Kidney epithelial cell (primary cell): ENCODE results near the gene SEC61G. TPM values are rescaled to one million over a fixed set of nuclear protein-coding genes. Genes with fewer than 3 reads are reported as not detected.
A peak's percentile ranks its signal among the peaks of the same experiment; 100 is the strongest.

ENCODE experiments used
- DNase-seq: peaks from one replicate; pipeline ENCODE4 v3.0.0-alpha.2; 2010; ENCODE audit warnings: low read depth
- H3K27me3 ChIP-seq: 2 replicates; pipeline ENCODE4 v1.6.0; 2011; ENCODE audit warnings: low read length; ENCODE audit not compliant: control insufficient read depth, insufficient read depth
- H3K36me3 ChIP-seq: 2 replicates; pipeline ENCODE4 v1.5.1; 2011; ENCODE audit warnings: low read length; ENCODE audit not compliant: control insufficient read depth, insufficient read depth
- H3K4me3 ChIP-seq: 2 replicates; pipeline ENCODE4 v1.5.1; 2011; ENCODE audit warnings: low read depth, mild to moderate bottlenecking, control low read depth, low read length
- total RNA-seq: library from RNA; depleted of rRNA; stranded (reverse); fragments of >200 nt; gene quantifications from 2 replicates; pipeline ENCODE4 v1.2.3, GENCODE V29; 2015
- TF ChIP-seq, protein P1 (sequence below): IDR thresholded peaks from 2 replicates; pipeline ENCODE4 v1.5.1; 2011; ENCODE audit warnings: mild to moderate bottlenecking, moderate library complexity, low read length, control low read depth, inconsistent platforms; ENCODE audit not compliant: insufficient read depth, poor library complexity, severe bottlenecking

The SEC61G gene
- total RNA-seq, 1 donor from 2014 or later = 563 TPM

DNA sequence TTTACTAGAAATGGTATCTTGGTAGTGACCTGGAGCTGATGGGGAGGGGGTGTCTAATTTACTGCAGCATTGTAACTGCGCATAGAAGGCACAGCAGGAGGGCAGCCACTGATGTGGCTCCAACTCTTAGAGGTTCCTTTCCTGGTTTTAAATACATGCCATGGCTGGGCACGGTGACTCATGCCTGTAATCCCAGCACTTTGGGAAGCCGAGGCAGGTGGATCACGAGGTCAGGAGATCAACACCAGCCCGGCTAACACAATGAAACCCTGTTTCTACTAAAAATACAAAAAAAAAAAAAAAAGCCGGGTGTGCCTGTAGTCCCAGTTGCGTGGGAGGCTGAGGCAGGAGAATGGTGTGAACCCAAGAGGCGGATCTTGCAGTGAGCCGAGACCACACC lies 19.2 kb upstream of the SEC61G start:
- no peaks in the 10 kb centered on the region for H3K27me3 ChIP-seq
- no peaks in the 10 kb centered on the region for H3K36me3 ChIP-seq
- TF ChIP-seq, protein P1, sequence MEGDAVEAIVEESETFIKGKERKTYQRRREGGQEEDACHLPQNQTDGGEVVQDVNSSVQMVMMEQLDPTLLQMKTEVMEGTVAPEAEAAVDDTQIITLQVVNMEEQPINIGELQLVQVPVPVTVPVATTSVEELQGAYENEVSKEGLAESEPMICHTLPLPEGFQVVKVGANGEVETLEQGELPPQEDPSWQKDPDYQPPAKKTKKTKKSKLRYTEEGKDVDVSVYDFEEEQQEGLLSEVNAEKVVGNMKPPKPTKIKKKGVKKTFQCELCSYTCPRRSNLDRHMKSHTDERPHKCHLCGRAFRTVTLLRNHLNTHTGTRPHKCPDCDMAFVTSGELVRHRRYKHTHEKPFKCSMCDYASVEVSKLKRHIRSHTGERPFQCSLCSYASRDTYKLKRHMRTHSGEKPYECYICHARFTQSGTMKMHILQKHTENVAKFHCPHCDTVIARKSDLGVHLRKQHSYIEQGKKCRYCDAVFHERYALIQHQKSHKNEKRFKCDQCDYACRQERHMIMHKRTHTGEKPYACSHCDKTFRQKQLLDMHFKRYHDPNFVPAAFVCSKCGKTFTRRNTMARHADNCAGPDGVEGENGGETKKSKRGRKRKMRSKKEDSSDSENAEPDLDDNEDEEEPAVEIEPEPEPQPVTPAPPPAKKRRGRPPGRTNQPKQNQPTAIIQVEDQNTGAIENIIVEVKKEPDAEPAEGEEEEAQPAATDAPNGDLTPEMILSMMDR = no peak
- no peak overlapping the region for H3K4me3 ChIP-seq
- DNase-seq = no peak

DNA sequence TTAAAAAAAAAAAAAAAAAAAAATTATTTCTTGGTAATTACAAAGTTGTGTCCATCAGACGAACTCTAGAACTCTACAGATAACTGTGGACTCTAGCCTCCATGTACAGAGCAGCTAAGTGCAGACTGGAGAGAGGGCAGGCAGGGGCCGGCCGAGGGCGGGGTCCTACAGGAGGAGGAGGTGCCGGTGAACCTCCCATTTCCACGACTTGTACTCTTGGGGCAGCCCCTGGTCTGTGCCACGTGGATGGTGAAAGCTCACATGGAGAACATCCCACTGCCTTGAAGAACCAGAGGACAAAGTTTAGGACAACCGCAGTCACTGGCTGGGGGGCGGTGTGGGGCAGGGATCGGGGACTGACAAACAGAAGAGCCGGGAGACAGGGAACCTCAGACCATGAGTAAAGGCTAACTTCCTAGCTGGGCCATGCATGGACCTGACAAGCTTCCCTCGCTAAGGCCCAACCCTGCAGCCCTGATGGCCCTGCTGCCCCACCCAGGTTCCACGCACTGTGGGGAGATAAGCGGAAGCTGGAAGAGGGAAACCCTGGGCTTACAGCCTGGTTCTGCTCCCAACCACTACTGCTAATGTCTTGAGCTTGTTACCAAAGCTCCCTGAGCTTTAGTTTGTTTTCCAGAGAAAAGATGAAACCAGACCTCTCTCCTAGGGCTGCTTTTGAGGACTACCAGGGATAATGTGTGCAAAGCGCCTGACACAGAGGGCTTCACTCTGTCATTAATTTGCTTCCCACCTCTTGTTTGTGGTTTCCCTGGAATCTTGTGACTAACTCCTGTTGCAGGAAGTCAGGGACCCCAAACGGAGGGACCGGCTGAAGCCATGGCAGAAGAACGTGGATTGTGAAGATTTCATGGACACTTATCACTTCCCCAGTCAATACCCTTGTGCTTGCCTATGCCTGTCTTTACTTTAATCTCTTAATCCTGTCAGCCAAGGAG lies 16.1 kb upstream of the SEC61G start:
- Histone ChIP-seq H3K27me3 (no peaks in the 10 kb centered on the region), H3K36me3 (no peaks in the 10 kb centered on the region), H3K4me3 (no peak overlapping the region)
- no peak for DNase-seq
- TF ChIP-seq, protein P1 = no peak

DNA sequence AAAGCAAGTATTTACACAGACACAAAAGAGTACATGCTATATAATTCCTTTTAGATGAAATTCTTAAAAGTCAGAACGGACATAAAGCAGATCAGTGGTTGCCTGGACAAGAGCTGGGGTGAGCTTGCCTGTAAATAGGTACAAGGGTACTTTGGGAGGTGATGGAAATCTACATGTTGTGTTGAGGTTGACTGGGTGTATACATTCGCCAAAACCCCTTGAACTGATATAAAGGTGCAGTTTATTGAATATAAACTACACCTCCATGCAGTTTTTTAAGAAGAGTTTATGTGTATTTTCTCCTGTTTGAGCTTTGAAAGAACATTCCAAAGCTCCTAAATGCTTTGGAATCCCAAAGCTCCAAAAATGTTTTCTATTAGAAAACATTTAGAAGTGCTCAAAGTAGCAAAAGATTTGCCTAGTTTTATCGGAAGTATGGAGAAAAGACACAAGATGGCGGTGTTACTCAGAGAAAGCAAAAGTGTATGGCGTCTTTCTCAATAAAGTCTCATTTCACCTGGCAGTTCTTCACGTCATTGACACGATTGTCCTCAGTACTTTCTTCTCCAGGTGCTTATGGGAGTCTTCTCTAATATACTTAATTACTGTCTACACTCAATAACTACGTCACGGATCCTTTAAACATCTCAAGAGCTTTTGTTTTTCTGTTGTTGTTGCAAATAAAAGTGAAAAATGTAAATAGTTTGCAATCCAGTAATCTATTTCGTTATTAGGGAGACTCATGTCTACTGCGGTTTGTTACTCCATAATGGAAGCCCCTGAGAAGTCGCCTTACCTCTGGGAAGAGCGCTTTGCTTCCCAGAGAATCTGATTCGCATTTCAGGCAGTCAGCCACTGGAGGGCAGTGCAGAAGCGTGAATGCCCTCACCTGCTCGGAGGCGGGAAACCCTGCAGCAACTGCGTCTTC lies 14.7 kb upstream of the SEC61G start:
- peak overlapping the region; percentile 15 for H3K4me3 ChIP-seq
- no peaks in the 10 kb centered on the region for H3K36me3 ChIP-seq
- DNase-seq = peak; percentile 42
- TF ChIP-seq, protein P1 = peak; percentile 87
- H3K27me3 ChIP-seq = no peaks in the 10 kb centered on the region

DNA sequence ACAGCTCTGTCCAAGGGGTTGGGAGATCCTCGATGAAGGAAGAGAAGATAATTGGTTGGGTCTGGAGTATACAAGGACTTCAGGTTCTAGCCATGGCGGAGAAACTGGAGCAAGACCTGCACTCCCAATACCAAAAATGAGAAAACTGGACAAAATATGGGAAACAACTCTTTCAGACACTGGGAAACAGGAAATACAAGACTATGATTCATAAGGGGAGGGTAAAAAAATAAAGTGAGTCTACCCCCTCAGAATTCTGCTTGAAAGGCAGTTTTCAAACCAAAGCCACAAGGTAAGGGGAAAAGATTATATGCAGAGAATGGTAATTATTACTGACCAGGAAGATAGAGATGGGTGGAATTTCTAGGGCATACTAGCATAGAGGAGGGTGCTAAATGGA lies 10.2 kb upstream of the SEC61G start:
- H3K4me3 ChIP-seq = no peak overlapping the region
- TF ChIP-seq, protein P1 = no peak
- no peaks in the 10 kb centered on the region for H3K27me3 ChIP-seq
- no peaks in the 10 kb centered on the region for H3K36me3 ChIP-seq
- DNase-seq = no peak

DNA sequence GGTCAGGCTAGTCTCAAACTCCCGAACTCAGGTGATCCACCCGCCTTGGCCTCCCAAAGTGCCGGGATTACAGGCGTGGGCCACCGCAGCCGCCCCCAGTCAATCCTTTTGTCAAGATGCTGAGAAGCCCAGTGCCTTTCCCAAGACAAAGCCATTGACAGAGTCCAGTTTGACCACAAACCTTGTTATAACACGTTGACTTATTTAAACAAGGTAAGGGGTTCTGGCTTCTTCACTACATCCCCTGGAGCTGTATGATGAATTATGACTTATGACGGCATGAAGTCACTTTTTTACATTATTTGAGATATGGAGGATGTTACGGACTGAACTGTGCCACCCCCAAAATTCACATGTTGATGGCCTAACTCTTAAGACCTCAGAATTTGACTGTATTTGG lies 5.8 kb upstream of the SEC61G start:
- no peak for DNase-seq
- Histone ChIP-seq H3K36me3 (no peaks in the 10 kb centered on the region), H3K27me3 (no peaks in the 10 kb centered on the region), H3K4me3 (no peak overlapping the region)
- TF ChIP-seq, protein P1 = no peak
